HG03442 (cell line): ENCODE data around the gene INPP5A.

Experiments used
- ATAC-seq: cut with Tn5 transposase; IDR thresholded peaks from one replicate; pipeline ENCODE4 v1.9.1; 2021; ENCODE audit warnings: mild to moderate bottlenecking, moderate library complexity; ENCODE audit not compliant: unreplicated experiment

The INPP5A gene

GRCh38 chr10:132624847-132625471, 87.4 kb downstream of the INPP5A start:
- ATAC-seq, result no peak

DNA sequence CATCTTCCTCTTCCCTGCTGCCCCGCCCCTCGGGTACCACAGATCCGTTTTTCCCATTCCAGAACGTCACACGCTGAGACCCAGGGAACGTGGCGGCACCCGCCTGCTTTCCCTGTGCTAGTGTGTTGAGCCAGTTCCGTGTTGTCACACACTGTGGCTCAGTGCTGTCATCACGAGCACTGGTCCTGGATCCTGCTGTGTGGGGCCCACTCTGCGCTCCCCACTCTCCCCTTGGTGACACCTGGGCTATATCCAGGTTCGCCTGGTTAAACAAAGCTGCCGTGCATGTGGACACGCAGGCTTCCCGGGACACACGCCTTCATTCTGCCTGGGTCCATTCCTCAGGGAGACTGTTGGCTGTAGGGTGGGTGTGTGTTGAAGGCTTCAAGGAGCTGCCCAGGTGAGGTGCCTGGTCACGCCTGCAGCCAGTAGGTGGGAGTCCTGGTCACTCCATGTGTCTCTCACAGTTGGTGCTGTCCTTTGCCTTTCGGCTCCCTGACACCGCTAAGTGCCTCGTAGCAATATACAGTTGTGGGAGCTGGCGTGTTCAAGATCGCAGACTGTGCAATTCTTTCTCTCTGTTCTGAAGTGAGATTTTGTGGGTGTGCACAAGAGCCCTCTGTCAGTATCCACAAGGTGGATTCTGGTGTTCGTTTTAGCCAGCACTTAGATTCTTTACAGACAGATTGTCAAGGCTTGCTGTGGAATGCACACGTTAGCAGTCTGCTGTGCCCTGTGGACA, 88.6 kb downstream of the INPP5A start:
- ATAC-seq, result no peak

DNA sequence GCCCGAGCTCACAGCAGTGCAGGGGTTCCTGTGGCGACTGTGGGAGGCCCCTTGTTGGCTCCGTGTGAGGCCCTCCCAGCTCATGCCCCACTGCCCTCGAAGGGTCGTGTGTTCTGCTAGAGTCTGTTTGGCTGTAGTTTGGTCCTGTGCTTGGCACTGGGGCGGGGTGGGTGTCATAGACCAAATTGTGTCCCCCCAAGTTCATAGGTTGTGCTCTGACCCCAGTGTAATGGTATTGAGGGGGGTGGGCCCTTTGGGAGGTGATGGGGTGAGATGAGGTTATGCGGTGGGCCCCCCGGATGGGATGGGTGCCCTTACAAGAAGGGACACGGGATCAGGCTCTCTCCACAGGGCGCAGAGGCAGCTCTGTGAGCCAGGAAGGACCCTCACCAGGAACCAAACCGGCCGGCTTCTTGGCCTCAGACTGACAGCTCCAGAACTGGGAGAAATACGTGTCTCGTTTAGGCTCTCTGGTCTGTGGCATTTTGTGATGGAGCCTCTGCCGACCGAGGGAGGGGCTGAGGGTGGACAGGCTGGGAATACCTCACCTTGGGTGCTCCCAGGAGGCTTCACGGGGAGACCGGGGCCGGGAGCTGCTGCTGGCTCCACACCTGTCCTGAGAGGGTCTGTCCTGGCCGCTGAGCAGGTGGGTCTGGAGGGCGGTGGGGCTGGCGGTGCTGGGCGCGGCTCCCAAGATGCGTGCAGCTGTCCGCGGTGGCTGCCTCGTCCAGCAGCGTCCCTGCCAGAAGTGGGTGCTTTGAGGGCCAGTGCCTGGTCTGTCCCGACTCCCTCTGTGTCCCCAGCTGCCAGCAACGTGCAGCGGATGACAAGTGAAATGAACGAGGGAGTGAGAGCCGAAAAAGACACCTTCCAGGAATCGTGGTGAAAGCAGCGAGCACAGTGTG, 89.4 kb downstream of the INPP5A start:
- no peak for ATAC-seq

DNA sequence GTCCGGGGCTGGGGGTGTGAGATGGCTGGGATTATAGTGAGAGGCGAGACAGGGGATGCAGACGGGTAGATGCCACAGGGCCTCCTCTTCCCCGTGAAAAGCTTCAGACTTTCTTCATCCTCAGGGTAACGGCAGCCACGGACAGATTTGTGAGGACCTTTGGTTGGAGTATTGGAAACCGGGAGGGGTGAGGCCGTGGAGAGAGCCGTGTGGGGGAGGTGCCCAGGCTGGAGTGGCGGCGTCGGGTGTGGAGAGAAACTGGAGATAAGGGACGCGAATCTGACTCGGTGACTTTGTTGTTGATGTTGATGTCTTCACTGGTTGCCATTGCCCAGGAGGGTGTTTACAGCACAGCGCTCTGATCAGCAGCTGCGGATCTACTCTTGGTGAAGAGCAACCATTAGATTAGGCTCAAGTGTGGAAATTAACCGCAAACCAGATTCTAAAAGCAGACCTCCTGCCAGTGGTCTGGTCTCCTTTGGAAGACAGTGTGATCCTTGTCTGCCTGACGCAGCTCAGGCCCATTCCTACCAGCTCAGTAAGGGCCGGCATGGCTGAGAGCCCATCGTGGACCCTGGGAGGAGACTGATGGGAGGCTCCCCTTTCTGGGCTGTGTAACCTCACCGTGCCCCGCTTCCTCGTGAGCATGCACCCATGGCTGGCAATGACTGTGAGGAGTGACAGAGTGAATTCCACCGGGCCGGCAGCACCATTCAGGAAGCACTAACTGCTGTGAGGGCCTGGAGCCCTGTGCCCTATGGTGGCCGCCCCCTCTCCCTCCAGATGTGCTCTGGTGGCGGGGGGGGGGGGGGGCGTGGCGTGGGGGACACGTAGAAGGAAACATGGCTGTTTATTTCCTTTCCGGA, 90.3 kb downstream of the INPP5A start:
- no peak for ATAC-seq

- no peak for ATAC-seq
Measured at GRCh38 chr10:132628966-132629900, 91.6 kb downstream of the INPP5A start.

DNA sequence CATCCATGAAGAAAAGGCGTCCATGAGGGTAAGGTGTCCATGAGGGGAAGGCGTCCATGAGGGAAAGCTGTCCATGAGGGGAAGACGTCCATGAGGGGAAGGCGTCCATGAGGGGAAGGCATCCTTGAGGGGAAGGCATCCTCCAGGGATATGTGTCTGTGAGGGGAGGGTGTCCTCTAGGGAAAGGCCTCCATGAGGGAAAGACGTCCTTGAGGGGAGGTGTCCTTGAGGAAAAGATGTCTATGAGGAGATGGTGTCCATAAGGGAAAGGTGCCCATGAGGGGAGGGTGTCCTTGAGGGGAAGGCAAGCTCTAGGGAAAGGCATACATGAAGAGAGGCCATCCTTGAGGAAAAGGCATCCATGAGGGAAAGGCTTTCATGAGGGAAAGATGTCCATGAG, 92.6 kb downstream of the INPP5A start:
- no peak for ATAC-seq

DNA sequence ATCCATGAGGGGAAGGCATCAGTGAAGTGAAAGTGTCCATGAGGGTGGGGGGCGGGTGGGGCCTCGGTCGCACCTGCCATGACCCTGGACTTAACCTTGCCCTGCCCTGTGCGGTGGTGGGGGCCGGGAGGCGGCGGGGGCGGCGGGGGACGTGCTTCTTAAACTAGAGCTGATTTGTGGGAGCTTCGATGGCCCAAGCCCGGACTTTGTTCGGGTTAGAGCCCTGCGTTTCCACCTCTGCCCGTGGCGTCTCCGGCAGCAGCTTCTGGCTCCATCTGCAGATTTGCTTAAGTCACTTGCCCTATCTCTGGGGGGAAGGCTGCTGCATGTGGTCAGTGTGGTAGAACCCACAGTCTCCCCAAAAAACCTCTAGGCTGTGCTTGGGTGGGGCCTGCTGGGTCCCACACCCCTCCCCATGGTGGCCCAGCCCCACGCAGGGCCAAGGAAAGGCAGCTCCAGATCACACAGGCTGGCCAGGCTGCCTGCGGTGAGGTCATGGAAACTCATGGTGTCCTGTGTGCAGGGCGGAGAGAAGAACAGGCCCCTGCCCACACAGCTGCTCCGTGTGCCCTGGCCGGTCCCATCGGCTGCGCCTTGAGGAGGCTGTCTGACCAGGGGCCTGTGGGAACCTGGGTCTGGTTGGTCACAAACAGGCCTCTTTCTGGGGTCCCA, 93.2 kb downstream of the INPP5A start:
- no peak for ATAC-seq

- no peak for ATAC-seq
Measured at GRCh38 chr10:132631338-132631735, 93.8 kb downstream of the INPP5A start.

DNA sequence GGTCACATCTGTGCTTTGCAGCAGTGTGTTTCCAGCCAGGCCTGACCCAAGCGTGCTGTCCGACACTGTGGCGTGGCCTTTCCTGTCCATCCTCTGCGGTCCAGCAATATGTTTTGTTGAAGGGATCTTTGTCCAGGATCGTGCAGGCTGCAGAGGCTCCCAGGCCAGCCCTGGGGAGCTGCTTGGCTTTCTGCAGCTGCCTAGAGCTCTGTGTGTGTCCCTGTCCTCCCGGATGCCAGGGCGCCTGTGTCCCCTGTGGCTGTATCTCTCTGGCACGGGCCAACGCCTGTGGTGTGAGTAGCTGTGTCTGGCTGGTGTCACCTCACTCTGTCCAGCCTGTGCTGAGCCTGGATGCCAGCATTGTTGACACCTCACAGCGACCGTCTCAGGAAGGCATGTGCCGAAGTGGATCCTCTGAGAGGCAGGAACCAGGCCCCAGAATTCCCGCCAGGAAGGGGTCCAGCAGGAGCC, 94.5 kb downstream of the INPP5A start:
- ATAC-seq, result no peak

DNA sequence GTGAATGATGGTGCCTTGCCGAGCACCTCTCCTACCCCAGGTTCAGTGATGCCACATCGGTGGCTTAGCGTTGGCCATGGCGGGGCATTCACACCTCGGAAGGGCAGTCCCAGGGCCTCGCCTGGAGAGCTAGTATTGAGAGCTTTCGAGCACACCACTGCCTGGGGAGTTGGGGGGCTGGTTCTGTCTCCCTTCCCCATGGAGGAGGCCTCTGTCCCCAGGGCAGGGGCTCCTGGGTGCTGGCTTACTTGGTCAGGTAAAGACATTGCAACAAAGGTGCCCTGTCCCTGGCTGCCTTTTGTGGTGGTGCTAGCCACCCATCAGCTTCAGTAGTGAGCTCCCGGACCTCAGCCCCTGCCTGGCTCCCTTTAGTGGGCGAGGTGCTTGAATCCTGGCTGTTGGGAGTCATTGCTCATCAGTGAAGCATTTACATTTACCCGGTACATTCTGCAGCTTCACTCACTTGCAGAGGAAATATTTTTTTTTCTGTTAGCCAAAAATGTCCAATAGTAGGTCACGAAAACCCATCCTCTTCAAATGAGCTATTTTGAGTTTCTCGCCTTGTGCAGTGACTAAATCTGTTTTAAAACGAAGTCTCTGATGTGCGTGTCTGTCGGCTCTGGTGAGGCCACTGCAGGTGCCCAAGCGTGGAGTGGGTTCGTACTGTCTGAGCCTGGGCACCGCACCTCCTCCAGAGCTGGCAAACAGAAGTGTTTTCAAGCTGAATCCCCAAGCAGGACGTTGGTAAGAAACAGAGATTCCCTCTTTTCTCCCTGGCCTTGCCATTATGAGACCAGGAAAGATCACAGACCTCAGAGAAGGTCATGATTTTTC, 95.5 kb downstream of the INPP5A start:
- ATAC-seq, result no peak

DNA sequence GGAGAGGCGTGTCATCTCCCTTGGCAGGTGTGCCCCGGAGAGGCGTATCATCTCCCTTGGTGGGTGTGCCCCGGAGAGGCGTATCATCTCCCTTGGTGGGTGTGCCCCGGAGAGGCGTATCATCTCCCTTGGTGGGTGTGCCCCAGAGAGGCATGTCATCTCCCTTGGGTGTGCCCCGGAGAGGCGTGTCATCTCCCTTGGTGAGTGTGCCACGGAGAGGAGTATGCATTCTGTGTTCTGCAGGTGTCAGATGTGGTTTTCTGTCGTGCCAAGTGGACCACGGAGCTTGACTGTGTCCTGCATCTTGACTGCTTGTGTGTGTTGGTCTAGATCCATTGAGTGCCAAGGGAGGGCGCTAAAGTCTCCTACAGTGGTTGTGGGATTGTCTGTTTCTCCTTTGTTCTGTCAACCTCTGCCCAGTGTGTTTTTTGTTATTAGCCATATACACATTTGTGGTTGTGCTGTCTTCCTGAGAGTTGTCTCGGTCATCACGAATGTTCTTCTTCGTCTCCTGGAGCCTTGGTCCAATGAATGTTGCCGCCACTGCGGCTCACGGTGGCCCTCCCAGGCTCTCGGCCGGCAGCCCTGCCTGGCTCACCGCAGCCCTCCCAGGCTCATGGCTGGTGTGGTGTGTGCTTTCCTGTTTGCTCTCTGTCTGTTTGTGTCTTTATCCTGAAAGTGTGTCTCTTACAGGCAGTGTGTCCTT, 96.8 kb downstream of the INPP5A start:
- ATAC-seq, result no peak

GRCh38 chr10:132634947-132635271, 97.3 kb downstream of the INPP5A start:
- no peak for ATAC-seq

DNA sequence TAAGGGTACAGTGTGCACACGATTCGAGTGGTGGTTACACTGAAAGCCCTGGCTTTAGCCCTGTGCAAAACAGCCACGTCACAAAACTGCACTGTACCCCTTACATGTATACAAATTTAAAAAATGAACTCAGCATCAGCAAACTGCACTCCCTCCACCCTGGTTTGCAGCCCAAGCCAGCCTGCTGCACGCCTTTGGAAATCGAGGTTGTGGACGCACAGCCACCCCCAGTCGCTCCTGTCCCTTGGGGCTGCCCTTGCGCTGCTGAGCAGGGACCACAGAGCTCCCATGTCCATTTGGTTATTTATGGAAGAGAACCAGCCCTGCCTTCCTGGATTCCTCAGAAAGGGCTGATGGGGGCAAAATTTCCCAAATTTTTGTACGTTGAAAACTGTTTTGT, 98.8 kb downstream of the INPP5A start:
- no peak for ATAC-seq

DNA sequence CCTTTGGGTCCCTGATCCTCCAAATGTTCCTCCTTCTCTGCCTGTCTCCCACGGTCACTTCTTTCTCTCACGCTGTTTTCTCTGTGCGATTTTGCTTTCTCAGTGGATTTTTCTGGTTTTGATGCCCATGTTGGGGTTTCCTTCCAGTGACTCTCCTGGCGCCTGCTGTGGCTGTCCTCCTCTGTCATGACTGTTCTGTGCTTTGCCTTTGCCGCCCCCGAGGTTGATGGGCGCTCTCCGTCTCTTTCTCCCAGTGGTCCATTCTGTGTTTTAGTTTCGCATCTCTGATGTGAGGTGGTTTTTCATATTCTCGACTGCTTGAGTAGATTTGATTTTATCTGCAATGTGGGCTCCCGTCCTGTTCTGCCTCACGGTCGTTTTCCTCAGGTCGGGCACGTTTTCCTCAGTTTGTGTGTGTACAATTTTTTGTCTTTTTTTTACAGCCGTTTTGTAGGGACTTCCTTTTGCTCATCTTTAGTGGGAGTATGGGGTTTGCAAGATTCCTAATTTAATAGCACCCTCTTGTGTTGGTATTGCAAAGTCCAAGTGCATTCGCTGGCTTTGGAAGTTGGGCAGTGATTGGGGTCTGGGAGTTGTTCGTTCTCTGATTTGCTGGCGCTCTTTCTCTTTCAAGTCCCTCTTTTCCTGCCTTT, 100.0 kb downstream of the INPP5A start:
- no peak for ATAC-seq

- no peak for ATAC-seq
Measured at GRCh38 chr10:132638130-132638515, 100.5 kb downstream of the INPP5A start.

DNA sequence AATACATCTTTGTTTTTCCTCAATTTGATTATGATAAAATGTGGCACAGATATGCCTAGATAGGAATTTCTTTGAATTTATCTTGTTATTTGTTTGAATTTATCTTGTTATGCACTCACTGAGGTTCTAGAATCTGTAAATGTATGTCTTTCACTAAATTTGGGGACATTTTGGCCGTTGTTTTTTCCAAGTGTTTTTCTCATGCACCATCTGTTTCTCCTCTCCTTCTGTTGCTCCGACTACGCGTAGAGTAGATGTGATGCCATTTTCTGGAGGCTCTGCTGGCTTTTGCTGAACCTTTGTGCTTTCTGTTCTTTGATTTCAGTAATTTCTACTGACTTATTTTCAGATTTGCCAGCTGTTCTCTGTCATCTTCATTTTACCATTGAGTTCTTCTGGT, 101.9 kb downstream of the INPP5A start:
- no peak for ATAC-seq
